GM12878 (cell line): ENCODE data around the gene GHITM.
"Not testable (repeated sequence)": the region's sequence is repeated elsewhere in the genome, so short reads cannot be mapped to it uniquely, and the experiment has no call there.

Experiments used
- CTCF ChIP-seq, 3 experiments: IDR thresholded peaks in 2 of 3; conservative IDR thresholded peaks in 1 of 3; 2 replicates each; pipeline ENCODE4 v1.5.1; 2011; ENCODE audit warnings: low read depth in 3 of 3, low read length in 3 of 3, mild to moderate bottlenecking in 3 of 3, control low read depth in 2 of 3, moderate library complexity in 2 of 3, inconsistent platforms in 1 of 3, mixed read lengths in 1 of 3; ENCODE audit not compliant: control insufficient read depth in 2 of 3, insufficient read depth in 1 of 3; ENCODE audit errors: extremely low read depth in 1 of 3
- MYC ChIP-seq: IDR thresholded peaks from 2 replicates; pipeline ENCODE4 v1.6.1; 2011; ENCODE audit warnings: mild to moderate bottlenecking, low read length, moderate library complexity, inconsistent platforms; ENCODE audit not compliant: insufficient read depth, insufficient replicate concordance, insufficient read length, severe bottlenecking
- POLR2AphosphoS2 ChIP-seq: IDR thresholded peaks from 2 replicates; pipeline ENCODE4 v1.6.1; 2011; ENCODE audit warnings: low read depth, mild to moderate bottlenecking, low read length, improper control_type of control experiment, moderate library complexity
- POLR2AphosphoS5 ChIP-seq: IDR thresholded peaks from 2 replicates; pipeline ENCODE4 v1.6.1; 2011; ENCODE audit warnings: mild to moderate bottlenecking, low read length, inconsistent platforms
- RFX5 ChIP-seq: IDR thresholded peaks from 2 replicates; pipeline ENCODE4 v1.6.1; 2011; ENCODE audit warnings: low read depth, low read length, improper control_type of control experiment
- STAT1 ChIP-seq: fragments of 450-650 bp; conservative IDR thresholded peaks from 2 replicates; pipeline ENCODE4 v1.6.1; 2014; ENCODE audit warnings: antibody characterized with exemption, mild to moderate bottlenecking
- SUZ12 ChIP-seq: fragments of 200-600 bp; sonication (generic); IDR thresholded peaks from one replicate; pipeline ENCODE4 v1.6.1; 2018; ENCODE audit warnings: antibody characterized with exemption, mild to moderate bottlenecking; ENCODE audit not compliant: unreplicated experiment
- YY1 ChIP-seq: IDR thresholded peaks from 2 replicates; pipeline ENCODE4 v1.6.1; 2011; ENCODE audit warnings: low read depth, mild to moderate bottlenecking, low read length
- TF ChIP-seq, protein P1 (sequence below): IDR thresholded peaks from 2 replicates; pipeline ENCODE4 v1.6.1; 2012; ENCODE audit warnings: low read length, inconsistent platforms

GRCh38 chr10:84148006-84148597 is 8.8 kb downstream of the GHITM start:
- not testable (repeated sequence) for TF ChIP-seq MYC, YY1, SUZ12, POLR2AphosphoS2, POLR2AphosphoS5, STAT1, RFX5
- peak; percentile 66 to 69 (median 67) for TF ChIP-seq CTCF (IDR thresholded peaks at IDR 0.05 in 2 of 3, conservative IDR thresholded peaks at IDR 0.05 in 1 of 3; ENCODE audit: control insufficient read depth in 2 of 3, extremely low read depth in 1 of 3, insufficient read depth in 1 of 3, low read depth in 3 of 3, low read length in 3 of 3)
- TF ChIP-seq, protein P1, sequence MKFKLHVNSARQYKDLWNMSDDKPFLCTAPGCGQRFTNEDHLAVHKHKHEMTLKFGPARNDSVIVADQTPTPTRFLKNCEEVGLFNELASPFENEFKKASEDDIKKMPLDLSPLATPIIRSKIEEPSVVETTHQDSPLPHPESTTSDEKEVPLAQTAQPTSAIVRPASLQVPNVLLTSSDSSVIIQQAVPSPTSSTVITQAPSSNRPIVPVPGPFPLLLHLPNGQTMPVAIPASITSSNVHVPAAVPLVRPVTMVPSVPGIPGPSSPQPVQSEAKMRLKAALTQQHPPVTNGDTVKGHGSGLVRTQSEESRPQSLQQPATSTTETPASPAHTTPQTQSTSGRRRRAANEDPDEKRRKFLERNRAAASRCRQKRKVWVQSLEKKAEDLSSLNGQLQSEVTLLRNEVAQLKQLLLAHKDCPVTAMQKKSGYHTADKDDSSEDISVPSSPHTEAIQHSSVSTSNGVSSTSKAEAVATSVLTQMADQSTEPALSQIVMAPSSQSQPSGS = not testable (repeated sequence)
